H9 (cell line): ENCODE results near the gene ZBTB8OS. TPM values are rescaled to one million over a fixed set of nuclear protein-coding genes. Genes with fewer than 3 reads are reported as not detected.
"Not testable (repeated sequence)": the region's sequence is repeated elsewhere in the genome, so short reads cannot be mapped to it uniquely, and the experiment has no call there.

Experiments used
- DNase-seq: peaks from one replicate; pipeline ENCODE4 v3.0.0-alpha.2; 2017
- H2AFZ ChIP-seq: one replicate; pipeline ENCODE4 v1.6.1; 2013; ENCODE audit warnings: mild to moderate bottlenecking, low read length, control low read depth, moderate library complexity
- H2AK5ac ChIP-seq: 2 replicates; pipeline ENCODE4 v1.6.1; 2013; ENCODE audit warnings: low read length, control low read depth, mixed read lengths; ENCODE audit not compliant: insufficient read length
- H2BK120ac ChIP-seq: one replicate; pipeline ENCODE4 v1.6.1; 2013; ENCODE audit warnings: low read depth, mild to moderate bottlenecking, low read length, control low read depth, inconsistent platforms; ENCODE audit not compliant: poor library complexity, severe bottlenecking
- H2BK12ac ChIP-seq: 2 replicates; pipeline ENCODE4 v1.6.1; 2013; ENCODE audit warnings: low read length, control low read depth, mixed read lengths, low read depth; ENCODE audit not compliant: insufficient read length
- H2BK15ac ChIP-seq: 2 replicates; pipeline ENCODE4 v1.6.1; 2013; ENCODE audit warnings: low read depth, low read length, control low read depth
- H2BK20ac ChIP-seq: one replicate; pipeline ENCODE4 v1.6.1; 2013; ENCODE audit warnings: low read depth, mild to moderate bottlenecking, low read length, control low read depth, inconsistent platforms; ENCODE audit not compliant: poor library complexity, severe bottlenecking
- H2BK5ac ChIP-seq: 2 replicates; pipeline ENCODE4 v1.6.1; 2013; ENCODE audit warnings: low read length, control low read depth, mixed read lengths; ENCODE audit not compliant: insufficient read length
- H3K14ac ChIP-seq: 2 replicates; pipeline ENCODE4 v1.6.1; 2013; ENCODE audit warnings: low read length, control low read depth; ENCODE audit not compliant: insufficient read depth
- H3K18ac ChIP-seq: 2 replicates; pipeline ENCODE4 v1.6.1; 2013; ENCODE audit warnings: low read depth, mild to moderate bottlenecking, mixed read lengths, low read length, control low read depth; ENCODE audit not compliant: insufficient read length
- H3K23ac ChIP-seq: 2 replicates; pipeline ENCODE4 v1.6.1; 2013; ENCODE audit warnings: low read length, control low read depth, mixed read lengths, low read depth; ENCODE audit not compliant: insufficient read length
- H3K23me2 ChIP-seq: 2 replicates; pipeline ENCODE4 v1.6.1; 2013; ENCODE audit warnings: low read depth, mild to moderate bottlenecking, mixed read lengths, low read length, control low read depth; ENCODE audit not compliant: insufficient read length, poor library complexity, severe bottlenecking
- H3K27ac ChIP-seq: 2 replicates; pipeline ENCODE4 v1.5.1; 2013; ENCODE audit warnings: low read length, control low read depth, mixed read lengths, low read depth; ENCODE audit not compliant: insufficient read length
- H3K27me3 ChIP-seq: 2 replicates; pipeline ENCODE4 v1.6.1; 2013; ENCODE audit warnings: low read length, control low read depth, inconsistent platforms; ENCODE audit not compliant: insufficient read depth
- H3K4ac ChIP-seq: 2 replicates; pipeline ENCODE4 v1.6.1; 2013; ENCODE audit warnings: low read depth, mild to moderate bottlenecking, control low read depth, inconsistent platforms, low read length, moderate library complexity
- H3K4me1 ChIP-seq: 2 replicates; pipeline ENCODE4 v1.6.1; 2013; ENCODE audit warnings: low read length, control low read depth, inconsistent platforms; ENCODE audit not compliant: insufficient read depth
- H3K4me2 ChIP-seq: 2 replicates; pipeline ENCODE4 v1.6.1; 2013; ENCODE audit warnings: low read length, control low read depth, mixed read lengths; ENCODE audit not compliant: insufficient read length, insufficient read depth
- H3K56ac ChIP-seq: 2 replicates; pipeline ENCODE4 v1.6.1; 2013; ENCODE audit warnings: low read depth, mild to moderate bottlenecking, mixed read lengths, low read length, control low read depth; ENCODE audit not compliant: insufficient read length
- H3K79me1 ChIP-seq: 2 replicates; pipeline ENCODE4 v1.6.1; 2013; ENCODE audit warnings: low read depth, mild to moderate bottlenecking, moderate library complexity, low read length, control low read depth, inconsistent platforms; ENCODE audit not compliant: insufficient read depth, poor library complexity, severe bottlenecking
- H3K79me2 ChIP-seq: 2 replicates; pipeline ENCODE4 v1.6.1; 2013; ENCODE audit warnings: low read length, control low read depth, inconsistent platforms; ENCODE audit not compliant: insufficient read depth
- H3K9ac ChIP-seq: 2 replicates; pipeline ENCODE4 v1.6.1; 2013; ENCODE audit warnings: low read length, control low read depth, mixed read lengths; ENCODE audit not compliant: insufficient read length; ENCODE audit errors: extremely low read depth
- H3K9me3 ChIP-seq: one replicate; pipeline ENCODE4 v1.6.1; 2013; ENCODE audit warnings: low read depth, low read length, inconsistent platforms; ENCODE audit not compliant: control insufficient read depth
- H3T11ph ChIP-seq: one replicate; pipeline ENCODE4 v1.6.1; 2013; ENCODE audit warnings: mild to moderate bottlenecking, low read length, control low read depth, inconsistent platforms
- H4K20me1 ChIP-seq: one replicate; pipeline ENCODE4 v1.6.1; 2013; ENCODE audit not compliant: control insufficient read depth, insufficient read length, insufficient read depth
- H4K5ac ChIP-seq: 2 replicates; pipeline ENCODE4 v1.6.1; 2013; ENCODE audit warnings: low read depth, mild to moderate bottlenecking, mixed read lengths, low read length, control low read depth; ENCODE audit not compliant: insufficient read length
- H4K8ac ChIP-seq: replicated peaks from 2 replicates; pipeline ENCODE4 v1.6.1; 2013; ENCODE audit warnings: low read length, control low read depth, mixed read lengths, low read depth; ENCODE audit not compliant: insufficient read length
- H4K91ac ChIP-seq: 2 replicates; pipeline ENCODE4 v1.6.1; 2013; ENCODE audit warnings: low read depth, mild to moderate bottlenecking, moderate library complexity, mixed read lengths, low read length, control low read depth; ENCODE audit not compliant: insufficient read length
- H3K27ac Mint-ChIP-seq, 3 experiments: 2 replicates in 2 of 3; 3 replicates in 1 of 3; pipeline ENCODE4 v1.8.0; 2020 to 2021; ENCODE audit warnings: mixed read lengths in 3 of 3, mild to moderate bottlenecking in 1 of 3, moderate library complexity in 1 of 3
- H3K27me3 Mint-ChIP-seq: 2 replicates; pipeline ENCODE4 v1.8.0; 2021; ENCODE audit warnings: low read depth, mild to moderate bottlenecking, moderate library complexity, mixed read lengths
- H3K36me3 Mint-ChIP-seq, 3 experiments: 2 replicates in 2 of 3; 3 replicates in 1 of 3; pipeline ENCODE4 v1.8.0; 2020 to 2021; ENCODE audit warnings: low read depth in 3 of 3, mixed read lengths in 3 of 3; ENCODE audit not compliant: insufficient read depth in 1 of 3
- H3K4me1 Mint-ChIP-seq, 2 experiments: 2 replicates each; pipeline ENCODE4 v1.8.0; 2020; ENCODE audit warnings: mixed read lengths in 2 of 2
- H3K4me3 Mint-ChIP-seq, 2 experiments: 2 replicates in 1 of 2; 3 replicates in 1 of 2; pipeline ENCODE4 v1.8.0; 2020 to 2021; ENCODE audit warnings: mild to moderate bottlenecking in 2 of 2, mixed read lengths in 2 of 2, moderate library complexity in 1 of 2
- H3K9me3 Mint-ChIP-seq, 2 experiments: 2 replicates in 1 of 2; 3 replicates in 1 of 2; pipeline ENCODE4 v1.8.0; 2020; ENCODE audit warnings: mild to moderate bottlenecking in 2 of 2, mixed read lengths in 2 of 2, moderate library complexity in 1 of 2
- WGBS: extraction: QIAGEN DNeasy Blood & Tissue Kit; methylation state at CpG from one replicate; pipeline ENCODE4 v1.1.7; 2013; ENCODE audit warnings: missing lambda C conversion rate, low lambda C conversion rate, mixed read lengths; ENCODE audit not compliant: insufficient read length; ENCODE audit errors: extremely low coverage; 5-methylcytosine and 5-hydroxymethylcytosine counted together
- total RNA-seq: library from RNA; stranded (reverse); gene quantifications from 2 replicates; pipeline ENCODE4 v1.2.1, GENCODE V29; 2021
- TF ChIP-seq, protein P1 (sequence below): fragments of 200-600 bp; sonication (generic); conservative IDR thresholded peaks from 3 replicates; pipeline ENCODE4 v1.8.0; 2021; ENCODE audit warnings: antibody characterized with exemption, mild to moderate bottlenecking

ZBTB8OS gene
- total RNA-seq, 1 experiment from 2014 or later = 59.4 TPM

DNA sequence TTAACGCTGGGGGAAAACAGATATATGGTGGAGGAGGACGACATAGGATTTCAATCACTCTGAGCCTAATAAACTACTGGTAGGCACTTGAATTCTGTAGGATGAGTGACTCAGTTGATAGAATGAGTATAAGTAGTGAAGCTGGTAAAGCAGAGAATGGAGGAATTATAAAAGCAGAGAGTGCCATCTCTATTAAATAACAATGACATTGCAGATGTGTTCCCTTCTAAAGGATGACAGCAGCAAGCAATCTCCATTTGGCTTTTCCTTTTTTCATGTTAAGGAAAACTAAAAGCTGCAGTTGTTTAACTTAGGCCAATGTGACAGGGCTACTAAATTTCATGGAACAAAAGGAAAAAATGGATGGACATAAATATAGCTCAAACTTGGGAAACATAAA, 17.5 kb downstream of the ZBTB8OS start:
- no peaks in the 10 kb centered on the region for H3K9me3 ChIP-seq
- peak overlapping the region; percentile 71 for H3K4me2 ChIP-seq
- H3K4ac ChIP-seq = no peak overlapping the region
- no peak overlapping the region for H2BK5ac ChIP-seq
- Mint-ChIP-seq H3K27me3 (no peaks in the 10 kb centered on the region), H3K4me3 (peak overlapping the region in 1 of 2 experiments; percentile 22; a peak in 2 of 5 replicates), H3K27ac (peak overlapping the region; percentile 10 to 92 (median 62); a peak in 3 of 7 replicates), H3K36me3 (peaks cover 5 to 35% (median 21%) of the 10 kb centered on the region in 3 experiments; a peak in 5 of 7 replicates), H3K9me3 (no peaks in the 10 kb centered on the region), H3K4me1 (peaks cover 43 to 45% of the 10 kb centered on the region in 2 experiments)
- no peaks in the 10 kb centered on the region for H4K20me1 ChIP-seq
- no peak overlapping the region for H3K56ac ChIP-seq
- WGBS = no CpG with 5 or more reads among the region's 2 CpGs
- H3K79me1 ChIP-seq = peaks cover 3% of the 10 kb centered on the region
- H3K23me2 ChIP-seq = no peaks in the 10 kb centered on the region
- H2BK20ac ChIP-seq = no peak overlapping the region
- H4K8ac ChIP-seq = no peak overlapping the region
- H3K79me2 ChIP-seq = no peaks in the 10 kb centered on the region
- H2BK120ac ChIP-seq = no peak overlapping the region
- no peak overlapping the region for H4K91ac ChIP-seq
- H3T11ph ChIP-seq = no peak overlapping the region
- no peak overlapping the region for H2AK5ac ChIP-seq
- no peak overlapping the region for H2AFZ ChIP-seq
- H2BK15ac ChIP-seq = no peak overlapping the region
- no peaks in the 10 kb centered on the region; the same call in 1 of the 2 replicates for H3K4me1 ChIP-seq
- no peak for DNase-seq
- H3K23ac ChIP-seq = no peak overlapping the region
- no peak overlapping the region for H4K5ac ChIP-seq
- no peak overlapping the region for H3K14ac ChIP-seq
- no peak overlapping the region for H3K18ac ChIP-seq
- TF ChIP-seq, protein P1, sequence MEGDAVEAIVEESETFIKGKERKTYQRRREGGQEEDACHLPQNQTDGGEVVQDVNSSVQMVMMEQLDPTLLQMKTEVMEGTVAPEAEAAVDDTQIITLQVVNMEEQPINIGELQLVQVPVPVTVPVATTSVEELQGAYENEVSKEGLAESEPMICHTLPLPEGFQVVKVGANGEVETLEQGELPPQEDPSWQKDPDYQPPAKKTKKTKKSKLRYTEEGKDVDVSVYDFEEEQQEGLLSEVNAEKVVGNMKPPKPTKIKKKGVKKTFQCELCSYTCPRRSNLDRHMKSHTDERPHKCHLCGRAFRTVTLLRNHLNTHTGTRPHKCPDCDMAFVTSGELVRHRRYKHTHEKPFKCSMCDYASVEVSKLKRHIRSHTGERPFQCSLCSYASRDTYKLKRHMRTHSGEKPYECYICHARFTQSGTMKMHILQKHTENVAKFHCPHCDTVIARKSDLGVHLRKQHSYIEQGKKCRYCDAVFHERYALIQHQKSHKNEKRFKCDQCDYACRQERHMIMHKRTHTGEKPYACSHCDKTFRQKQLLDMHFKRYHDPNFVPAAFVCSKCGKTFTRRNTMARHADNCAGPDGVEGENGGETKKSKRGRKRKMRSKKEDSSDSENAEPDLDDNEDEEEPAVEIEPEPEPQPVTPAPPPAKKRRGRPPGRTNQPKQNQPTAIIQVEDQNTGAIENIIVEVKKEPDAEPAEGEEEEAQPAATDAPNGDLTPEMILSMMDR = no peak
- H3K27me3 ChIP-seq = no peaks in the 10 kb centered on the region
- H2BK12ac ChIP-seq = no peak overlapping the region
- peak overlapping the region; percentile 61 for H3K27ac ChIP-seq
- peak overlapping the region; percentile 10 for H3K9ac ChIP-seq

DNA sequence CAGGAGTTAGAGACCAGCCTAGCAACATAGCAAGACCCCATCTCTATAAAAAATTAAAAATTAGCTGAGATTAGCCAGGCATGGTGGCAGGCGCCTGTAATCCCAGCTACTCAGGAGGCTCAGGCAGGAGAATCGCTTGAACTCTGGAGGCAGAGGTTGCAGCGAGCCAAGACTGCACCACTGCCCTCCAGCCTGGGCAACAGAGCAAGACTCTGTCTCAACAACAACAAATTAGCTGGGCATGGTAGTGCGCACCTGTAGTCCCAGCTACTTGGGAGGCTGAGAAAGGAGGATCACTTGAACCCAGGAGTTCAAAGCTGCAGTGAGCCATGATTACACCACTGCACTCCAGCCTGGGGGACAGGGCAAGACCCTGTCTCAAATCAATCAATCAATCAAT, 20.2 kb downstream of the ZBTB8OS start:
- not testable (repeated sequence) for H4K8ac ChIP-seq, H2BK120ac ChIP-seq, H4K20me1 ChIP-seq, H3K4me2 ChIP-seq, H3K79me1 ChIP-seq, H3K9me3 Mint-ChIP-seq, H3K56ac ChIP-seq, H3K9ac ChIP-seq, H2AFZ ChIP-seq, H3T11ph ChIP-seq, H3K23me2 ChIP-seq, H4K91ac ChIP-seq, H2BK15ac ChIP-seq, H3K14ac ChIP-seq, H3K27ac ChIP-seq, H3K23ac ChIP-seq, H3K4me1 ChIP-seq, H3K27me3 Mint-ChIP-seq, H3K79me2 ChIP-seq, H2BK12ac ChIP-seq, H3K27me3 ChIP-seq, H3K4ac ChIP-seq, H3K9me3 ChIP-seq, H4K5ac ChIP-seq, H2BK20ac ChIP-seq, H2AK5ac ChIP-seq, H2BK5ac ChIP-seq, DNase-seq, H3K4me3 Mint-ChIP-seq, H3K18ac ChIP-seq
- WGBS = no CpG with 5 or more reads among the region's 4 CpGs
- H3K27ac Mint-ChIP-seq = peak overlapping the region in 1 of 3 experiments; percentile 76; a peak in 1 of 7 replicates
- H3K36me3 Mint-ChIP-seq = peaks cover 2 to 50% (median 32%) of the 10 kb centered on the region in 3 experiments; a peak in 5 of 7 replicates
- peaks cover 19 to 23% of the 10 kb centered on the region in 2 experiments for H3K4me1 Mint-ChIP-seq
